WTC11 (cell line): Measurements from ENCODE around the gene PLPP4.

Source experiments
- FOXJ3 ChIP-seq: sonication (generic); formaldehyde crosslinking; IDR thresholded peaks from 2 replicates; pipeline ENCODE4 v1.9.0; 2021; ENCODE audit warnings: missing genetic modification reagents, mild to moderate bottlenecking, borderline replicate concordance
- HMGXB4 ChIP-seq: sonication (generic); formaldehyde crosslinking; IDR thresholded peaks from 2 replicates; pipeline ENCODE4 v1.8.1; 2023; ENCODE audit warnings: mild to moderate bottlenecking, moderate library complexity, missing genetic modification reagents
- SMAD3 ChIP-seq: sonication (generic); formaldehyde crosslinking; IDR thresholded peaks from 2 replicates; pipeline ENCODE4 v1.8.0; 2022; ENCODE audit warnings: missing genetic modification reagents, mild to moderate bottlenecking, borderline replicate concordance
- TCF7 ChIP-seq: sonication (generic); formaldehyde crosslinking; IDR thresholded peaks from 2 replicates; pipeline ENCODE4 v1.8.0; 2022; ENCODE audit warnings: mild to moderate bottlenecking, low read depth, missing genetic modification reagents, moderate library complexity
- ZNF263 ChIP-seq: sonication (generic); formaldehyde crosslinking; IDR thresholded peaks from 2 replicates; pipeline ENCODE4 v1.8.1; 2022; ENCODE audit warnings: low read depth, mild to moderate bottlenecking, moderate library complexity, missing genetic modification reagents
- TF ChIP-seq, protein P1 (sequence below): fragments of 200-600 bp; IDR thresholded peaks from 2 replicates; pipeline ENCODE4 v1.8.0; 2022; ENCODE audit warnings: antibody characterized with exemption
- TF ChIP-seq, protein P2 (sequence below): sonication (generic); formaldehyde crosslinking; IDR thresholded peaks from 2 replicates; pipeline ENCODE4 v1.8.1; 2023; ENCODE audit warnings: mild to moderate bottlenecking, missing genetic modification reagents
- TF ChIP-seq, protein P3 (sequence below): sonication (generic); formaldehyde crosslinking; IDR thresholded peaks from 2 replicates; pipeline ENCODE4 v1.8.0; 2022; ENCODE audit warnings: mild to moderate bottlenecking, missing genetic modification reagents

DNA sequence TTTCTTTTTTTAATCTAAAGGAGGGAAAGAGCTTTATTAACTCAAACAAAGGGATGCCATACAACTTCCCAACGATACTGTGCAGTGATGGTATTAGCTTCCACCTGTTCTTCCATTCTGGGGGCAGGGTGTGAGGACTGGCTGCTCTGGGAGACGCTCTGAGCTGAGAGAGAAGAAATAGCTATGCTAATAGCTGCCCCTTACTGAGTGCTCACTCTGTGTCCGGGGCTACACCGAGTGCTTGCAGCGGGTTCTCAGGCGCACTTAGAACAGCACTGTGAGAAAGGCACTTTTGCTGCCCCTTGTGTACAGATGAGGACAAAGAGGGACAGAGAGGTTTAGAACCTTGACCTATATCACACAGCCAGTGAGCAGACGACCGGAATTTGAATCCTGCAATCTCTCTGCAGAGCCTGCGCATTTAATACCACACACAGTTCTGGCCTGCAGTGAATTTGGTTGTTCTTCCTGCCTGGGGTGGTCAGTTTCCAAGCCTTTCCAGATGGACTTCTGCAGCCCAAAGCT, 142.2 kb downstream of the PLPP4 start:
- TF ChIP-seq, protein P1, sequence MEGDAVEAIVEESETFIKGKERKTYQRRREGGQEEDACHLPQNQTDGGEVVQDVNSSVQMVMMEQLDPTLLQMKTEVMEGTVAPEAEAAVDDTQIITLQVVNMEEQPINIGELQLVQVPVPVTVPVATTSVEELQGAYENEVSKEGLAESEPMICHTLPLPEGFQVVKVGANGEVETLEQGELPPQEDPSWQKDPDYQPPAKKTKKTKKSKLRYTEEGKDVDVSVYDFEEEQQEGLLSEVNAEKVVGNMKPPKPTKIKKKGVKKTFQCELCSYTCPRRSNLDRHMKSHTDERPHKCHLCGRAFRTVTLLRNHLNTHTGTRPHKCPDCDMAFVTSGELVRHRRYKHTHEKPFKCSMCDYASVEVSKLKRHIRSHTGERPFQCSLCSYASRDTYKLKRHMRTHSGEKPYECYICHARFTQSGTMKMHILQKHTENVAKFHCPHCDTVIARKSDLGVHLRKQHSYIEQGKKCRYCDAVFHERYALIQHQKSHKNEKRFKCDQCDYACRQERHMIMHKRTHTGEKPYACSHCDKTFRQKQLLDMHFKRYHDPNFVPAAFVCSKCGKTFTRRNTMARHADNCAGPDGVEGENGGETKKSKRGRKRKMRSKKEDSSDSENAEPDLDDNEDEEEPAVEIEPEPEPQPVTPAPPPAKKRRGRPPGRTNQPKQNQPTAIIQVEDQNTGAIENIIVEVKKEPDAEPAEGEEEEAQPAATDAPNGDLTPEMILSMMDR: no peak
- TF ChIP-seq FOXJ3 (CRISPR knock-in tag) (no peak), ZNF263 (no peak), SMAD3 (CRISPR knock-in tag) (no peak), HMGXB4 (CRISPR knock-in tag) (no peak), TCF7 (CRISPR knock-in tag) (no peak)
- TF ChIP-seq, protein P2, sequence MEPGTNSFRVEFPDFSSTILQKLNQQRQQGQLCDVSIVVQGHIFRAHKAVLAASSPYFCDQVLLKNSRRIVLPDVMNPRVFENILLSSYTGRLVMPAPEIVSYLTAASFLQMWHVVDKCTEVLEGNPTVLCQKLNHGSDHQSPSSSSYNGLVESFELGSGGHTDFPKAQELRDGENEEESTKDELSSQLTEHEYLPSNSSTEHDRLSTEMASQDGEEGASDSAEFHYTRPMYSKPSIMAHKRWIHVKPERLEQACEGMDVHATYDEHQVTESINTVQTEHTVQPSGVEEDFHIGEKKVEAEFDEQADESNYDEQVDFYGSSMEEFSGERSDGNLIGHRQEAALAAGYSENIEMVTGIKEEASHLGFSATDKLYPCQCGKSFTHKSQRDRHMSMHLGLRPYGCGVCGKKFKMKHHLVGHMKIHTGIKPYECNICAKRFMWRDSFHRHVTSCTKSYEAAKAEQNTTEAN (CRISPR knock-in tag): no peak
- TF ChIP-seq, protein P3, sequence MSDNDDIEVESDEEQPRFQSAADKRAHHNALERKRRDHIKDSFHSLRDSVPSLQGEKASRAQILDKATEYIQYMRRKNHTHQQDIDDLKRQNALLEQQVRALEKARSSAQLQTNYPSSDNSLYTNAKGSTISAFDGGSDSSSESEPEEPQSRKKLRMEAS: no peak
